Hepatocyte (in vitro differentiated cells): ENCODE results near the gene FASN. TPM values are rescaled to one million over a fixed set of nuclear protein-coding genes. Genes with fewer than 3 reads are reported as not detected.

ENCODE experiments used
- DNase-seq: peaks from one replicate; pipeline ENCODE4 v3.0.0-alpha.2; 2016; ENCODE audit warnings: low spot score
- H2AFZ ChIP-seq: fragments of 200-600 bp; sonication (generic); 2 replicates; pipeline ENCODE4 v1.6.0; 2016; ENCODE audit warnings: antibody characterized with exemption, mild to moderate bottlenecking
- H3K27ac ChIP-seq: fragments of 200-600 bp; sonication (generic); 2 replicates; pipeline ENCODE4 v1.5.1; 2016; ENCODE audit warnings: mild to moderate bottlenecking
- H3K27me3 ChIP-seq: fragments of 200-600 bp; sonication (generic); 2 replicates; pipeline ENCODE4 v1.6.1; 2016
- H3K36me3 ChIP-seq: fragments of 200-600 bp; sonication (generic); replicated peaks from 2 replicates; pipeline ENCODE4 v1.5.1; 2016; ENCODE audit warnings: low read depth; ENCODE audit not compliant: insufficient read depth
- H3K4me1 ChIP-seq: fragments of 200-600 bp; sonication (generic); 2 replicates; pipeline ENCODE4 v1.5.1; 2016; ENCODE audit warnings: mild to moderate bottlenecking, moderate library complexity; ENCODE audit not compliant: insufficient read depth
- H3K4me2 ChIP-seq: fragments of 200-600 bp; sonication (generic); 2 replicates; pipeline ENCODE4 v1.6.0; 2016
- H3K4me3 ChIP-seq: fragments of 200-600 bp; sonication (generic); 2 replicates; pipeline ENCODE4 v1.5.1; 2016; ENCODE audit warnings: mild to moderate bottlenecking
- H3K79me2 ChIP-seq: fragments of 200-600 bp; sonication (generic); 2 replicates; pipeline ENCODE4 v1.6.0; 2017; ENCODE audit warnings: mild to moderate bottlenecking
- H3K9me2 ChIP-seq: fragments of 200-600 bp; sonication (generic); replicated peaks from 2 replicates; pipeline ENCODE4 v1.6.0; 2017; ENCODE audit warnings: mild to moderate bottlenecking; ENCODE audit not compliant: insufficient read depth
- H3K9me3 ChIP-seq: fragments of 200-600 bp; sonication (generic); 2 replicates; pipeline ENCODE4 v1.5.1; 2016; ENCODE audit warnings: low read depth, mild to moderate bottlenecking
- H4K20me1 ChIP-seq: fragments of 200-600 bp; sonication (generic); 2 replicates; pipeline ENCODE4 v1.6.0; 2016; ENCODE audit warnings: mild to moderate bottlenecking; ENCODE audit not compliant: insufficient read depth, poor library complexity, severe bottlenecking
- EZH2 ChIP-seq: fragments of 200-600 bp; sonication (generic); IDR thresholded peaks from 2 replicates; pipeline ENCODE4 v1.6.1; 2016; ENCODE audit warnings: antibody characterized with exemption, mild to moderate bottlenecking, borderline replicate concordance
- EZH2phosphoT487 ChIP-seq: fragments of 200-600 bp; sonication (generic); IDR thresholded peaks from one replicate; pipeline ENCODE4 v1.6.1; 2018; ENCODE audit warnings: antibody characterized with exemption, mild to moderate bottlenecking, low read depth, moderate library complexity; ENCODE audit not compliant: unreplicated experiment, severe bottlenecking
- WGBS: methylation state at CpG from one replicate; pipeline ENCODE4 v1.1.6; 2016; ENCODE audit warnings: low lambda C conversion rate; ENCODE audit errors: missing lambda C conversion rate; 5-methylcytosine and 5-hydroxymethylcytosine counted together
- polyA plus RNA-seq: library from polyadenylated mRNA; unstranded; fragments of >200 nt; fragmentation: Nextera tagmentation; extraction: Ambion mirVana; gene quantifications from 2 replicates; pipeline ENCODE4 v1.2.1, GENCODE V29; 2016
- total RNA-seq: library from RNA; depleted of rRNA; stranded (reverse); fragments of >200 nt; gene quantifications from 2 replicates; pipeline ENCODE4 v1.2.3, GENCODE V29; 2014
- TF ChIP-seq, protein P1 (sequence below): fragments of 200-600 bp; sonication (generic); IDR thresholded peaks from 2 replicates; pipeline ENCODE4 v1.5.1; 2016; ENCODE audit warnings: antibody characterized with exemption, mild to moderate bottlenecking; ENCODE audit not compliant: poor library complexity

Gene FASN
- total and polyA plus RNA-seq, 2 experiments from 2014 or later: 77.6 to 118 TPM

DNA sequence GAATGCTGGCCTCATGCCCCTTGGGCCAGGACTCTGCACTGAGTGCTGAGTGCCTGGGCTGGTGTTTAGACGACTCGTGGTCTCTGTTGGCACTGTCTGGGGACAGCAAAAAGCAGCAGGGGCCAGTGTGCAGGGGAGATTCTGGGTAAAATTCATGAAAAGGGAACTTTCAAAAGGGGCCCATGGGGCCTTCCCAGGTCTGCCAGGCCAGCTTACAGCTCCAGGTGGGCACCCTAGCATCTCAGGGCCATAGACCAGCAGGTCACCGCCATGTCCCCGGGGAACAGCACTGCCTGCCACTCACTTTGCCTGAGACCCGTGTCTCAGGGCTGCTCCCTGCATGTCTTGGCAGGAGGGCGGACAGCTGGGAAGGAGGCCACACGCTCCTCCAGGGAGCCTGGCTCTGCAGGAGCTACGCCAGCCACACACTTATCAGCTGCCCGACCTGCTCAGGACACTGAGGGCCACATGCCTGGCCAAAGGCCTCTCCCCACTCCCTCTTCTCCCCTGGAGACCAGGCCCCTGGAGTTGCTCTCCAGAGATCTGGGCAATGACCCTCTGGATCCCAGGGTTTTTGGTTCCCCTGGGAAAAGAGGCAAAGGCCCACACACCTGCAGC lies 8.8 kb upstream of the FASN start:
- Histone ChIP-seq H3K27ac (peak overlapping the region; percentile 90), H3K36me3 (no peaks in the 10 kb centered on the region), H3K4me1 (peaks cover 48% of the 10 kb centered on the region), H3K4me2 (peak overlapping the region; percentile 50), H3K4me3 (no peak overlapping the region), H3K9me3 (no peaks in the 10 kb centered on the region), H3K79me2 (no peaks in the 10 kb centered on the region), H4K20me1 (no peaks in the 10 kb centered on the region), H2AFZ (peak overlapping the region; percentile 62), H3K9me2 (no peaks in the 10 kb centered on the region), H3K27me3 (no peaks in the 10 kb centered on the region)
- DNase-seq: no peak
- TF ChIP-seq, protein P1, sequence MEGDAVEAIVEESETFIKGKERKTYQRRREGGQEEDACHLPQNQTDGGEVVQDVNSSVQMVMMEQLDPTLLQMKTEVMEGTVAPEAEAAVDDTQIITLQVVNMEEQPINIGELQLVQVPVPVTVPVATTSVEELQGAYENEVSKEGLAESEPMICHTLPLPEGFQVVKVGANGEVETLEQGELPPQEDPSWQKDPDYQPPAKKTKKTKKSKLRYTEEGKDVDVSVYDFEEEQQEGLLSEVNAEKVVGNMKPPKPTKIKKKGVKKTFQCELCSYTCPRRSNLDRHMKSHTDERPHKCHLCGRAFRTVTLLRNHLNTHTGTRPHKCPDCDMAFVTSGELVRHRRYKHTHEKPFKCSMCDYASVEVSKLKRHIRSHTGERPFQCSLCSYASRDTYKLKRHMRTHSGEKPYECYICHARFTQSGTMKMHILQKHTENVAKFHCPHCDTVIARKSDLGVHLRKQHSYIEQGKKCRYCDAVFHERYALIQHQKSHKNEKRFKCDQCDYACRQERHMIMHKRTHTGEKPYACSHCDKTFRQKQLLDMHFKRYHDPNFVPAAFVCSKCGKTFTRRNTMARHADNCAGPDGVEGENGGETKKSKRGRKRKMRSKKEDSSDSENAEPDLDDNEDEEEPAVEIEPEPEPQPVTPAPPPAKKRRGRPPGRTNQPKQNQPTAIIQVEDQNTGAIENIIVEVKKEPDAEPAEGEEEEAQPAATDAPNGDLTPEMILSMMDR: no peak
- TF ChIP-seq EZH2 (no peak), EZH2phosphoT487 (no peak)
- 67% methylated on average over 9 of the region's 9 CpGs for WGBS

DNA sequence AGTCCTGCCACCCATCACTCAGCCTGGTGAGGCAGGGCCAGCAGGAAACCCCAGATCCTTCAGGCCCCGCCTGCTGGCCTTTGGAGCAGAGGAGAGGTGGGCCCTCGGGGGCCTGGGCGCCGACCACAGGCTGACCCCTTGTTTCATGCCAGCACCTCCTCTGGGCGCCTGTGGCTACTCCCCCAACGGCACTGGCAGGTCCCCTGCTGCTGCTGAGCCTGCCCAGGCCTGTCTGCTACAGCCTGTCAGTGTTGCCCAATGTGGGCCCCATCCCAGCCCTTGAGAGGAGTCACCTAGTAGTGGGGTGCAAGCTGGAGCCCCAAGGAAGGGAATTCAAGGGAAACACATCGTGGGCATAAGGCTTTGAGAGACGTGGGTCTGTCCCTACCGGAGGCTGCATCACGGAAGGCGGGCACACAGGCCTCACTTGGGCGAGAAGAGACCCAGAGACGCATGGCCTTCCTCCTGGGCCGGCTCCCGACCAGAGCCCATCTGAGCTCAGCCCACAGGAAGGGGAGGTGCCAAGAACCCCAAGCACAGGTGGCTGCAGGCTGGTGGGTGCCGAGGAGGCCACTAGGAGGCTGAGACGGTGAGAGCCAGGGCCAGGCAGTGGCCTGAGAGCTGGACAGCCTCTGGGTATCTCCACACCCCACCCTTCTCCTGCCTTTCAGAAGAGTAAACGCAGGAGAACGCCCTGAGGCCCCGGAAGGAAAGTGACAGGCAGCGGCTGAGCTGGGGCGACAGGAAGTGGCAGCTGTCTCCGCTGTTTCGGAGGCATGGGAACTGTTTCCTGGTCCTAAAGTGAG lies 8.0 kb upstream of the FASN start:
- H3K4me1 ChIP-seq: peaks cover 55% of the 10 kb centered on the region
- no peaks in the 10 kb centered on the region for H3K36me3 ChIP-seq
- no peaks in the 10 kb centered on the region for H3K9me2 ChIP-seq
- no peak overlapping the region for H3K4me3 ChIP-seq
- peak; percentile 83 for DNase-seq
- no peaks in the 10 kb centered on the region for H3K79me2 ChIP-seq
- peak overlapping the region; percentile 50 for H3K4me2 ChIP-seq
- TF ChIP-seq EZH2: no peak
- TF ChIP-seq EZH2phosphoT487: no peak
- TF ChIP-seq, protein P1: peak; percentile 31
- no peaks in the 10 kb centered on the region for H4K20me1 ChIP-seq
- no peaks in the 10 kb centered on the region for H3K9me3 ChIP-seq
- peak overlapping the region; percentile 62 for H2AFZ ChIP-seq
- no peaks in the 10 kb centered on the region for H3K27me3 ChIP-seq
- peak overlapping the region; percentile 90 for H3K27ac ChIP-seq
- 39% methylated on average over 21 of the region's 24 CpGs for WGBS

DNA sequence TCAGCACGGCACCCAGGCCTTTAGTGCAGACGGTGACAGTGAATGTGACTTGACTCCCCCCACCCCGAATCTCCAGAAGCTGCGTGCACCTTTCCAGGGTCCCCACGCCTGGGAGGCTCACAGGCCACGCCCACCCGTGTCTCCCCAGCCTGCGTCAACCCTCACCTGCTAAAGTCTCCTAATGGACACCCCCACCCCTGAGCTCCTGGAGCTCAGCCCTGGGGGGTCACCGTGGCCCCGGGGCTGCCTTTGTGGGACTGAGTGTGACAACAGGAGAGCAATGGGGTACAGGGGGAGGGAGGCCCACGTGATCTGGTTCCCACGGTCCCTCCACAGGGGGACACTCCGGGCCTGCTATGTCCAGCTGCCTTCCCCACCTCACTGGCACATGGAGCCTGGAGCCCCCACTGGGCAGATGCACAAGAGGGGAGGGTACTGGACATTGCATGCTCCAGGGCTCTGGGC lies 7.4 kb upstream of the FASN start:
- 92% methylated on average over 13 of the region's 13 CpGs for WGBS
- TF ChIP-seq, protein P1: no peak
- no peaks in the 10 kb centered on the region for H3K36me3 ChIP-seq
- H3K27ac ChIP-seq: peak overlapping the region; percentile 90
- no peaks in the 10 kb centered on the region for H3K9me3 ChIP-seq
- H3K9me2 ChIP-seq: no peaks in the 10 kb centered on the region
- H3K4me1 ChIP-seq: peaks cover 61% of the 10 kb centered on the region
- peak overlapping the region; percentile 50 for H3K4me2 ChIP-seq
- no peak overlapping the region for H3K4me3 ChIP-seq
- no peak for DNase-seq
- H2AFZ ChIP-seq: no peak overlapping the region
- no peaks in the 10 kb centered on the region for H4K20me1 ChIP-seq
- H3K79me2 ChIP-seq: no peaks in the 10 kb centered on the region
- no peaks in the 10 kb centered on the region for H3K27me3 ChIP-seq
